Brain microvascular endothelial cell (primary cell): ENCODE measurements around the gene CDC73.

Source experiments
- DNase-seq: peaks from one replicate; pipeline ENCODE4 v3.0.0-alpha.2; 2020
- H3K27ac ChIP-seq: fragments of 250-450 bp; sonication (Bioruptor Pico); 2 replicates; pipeline ENCODE4 v1.5.1; 2020; ENCODE audit warnings: mild to moderate bottlenecking, moderate library complexity
- H3K27me3 ChIP-seq: fragments of 250-450 bp; sonication (Bioruptor Pico); replicated peaks from 2 replicates; pipeline ENCODE4 v1.5.1; 2020; ENCODE audit warnings: mild to moderate bottlenecking
- H3K36me3 ChIP-seq: fragments of 250-450 bp; sonication (Bioruptor Pico); replicated peaks from 2 replicates; pipeline ENCODE4 v1.5.1; 2020; ENCODE audit warnings: mild to moderate bottlenecking
- H3K4me3 ChIP-seq: 2 replicates; pipeline ENCODE4 v1.5.1; 2011; ENCODE audit warnings: low read depth, mild to moderate bottlenecking, control low read depth, low read length, moderate library complexity
- CTCF ChIP-seq: IDR thresholded peaks from 2 replicates; pipeline ENCODE4 v1.5.1; 2011; ENCODE audit warnings: low read depth, mild to moderate bottlenecking, moderate library complexity, low read length, control low read depth, inconsistent platforms; ENCODE audit errors: missing control alignments
- in situ Hi-C: cut with HindIII; loops from 2 replicates; pipeline ENCODE4 v1.10.0; 2017; ENCODE audit warnings: low sequenced_read_pairs, low pct_ligation_motif_present

CDC73 gene

DNA sequence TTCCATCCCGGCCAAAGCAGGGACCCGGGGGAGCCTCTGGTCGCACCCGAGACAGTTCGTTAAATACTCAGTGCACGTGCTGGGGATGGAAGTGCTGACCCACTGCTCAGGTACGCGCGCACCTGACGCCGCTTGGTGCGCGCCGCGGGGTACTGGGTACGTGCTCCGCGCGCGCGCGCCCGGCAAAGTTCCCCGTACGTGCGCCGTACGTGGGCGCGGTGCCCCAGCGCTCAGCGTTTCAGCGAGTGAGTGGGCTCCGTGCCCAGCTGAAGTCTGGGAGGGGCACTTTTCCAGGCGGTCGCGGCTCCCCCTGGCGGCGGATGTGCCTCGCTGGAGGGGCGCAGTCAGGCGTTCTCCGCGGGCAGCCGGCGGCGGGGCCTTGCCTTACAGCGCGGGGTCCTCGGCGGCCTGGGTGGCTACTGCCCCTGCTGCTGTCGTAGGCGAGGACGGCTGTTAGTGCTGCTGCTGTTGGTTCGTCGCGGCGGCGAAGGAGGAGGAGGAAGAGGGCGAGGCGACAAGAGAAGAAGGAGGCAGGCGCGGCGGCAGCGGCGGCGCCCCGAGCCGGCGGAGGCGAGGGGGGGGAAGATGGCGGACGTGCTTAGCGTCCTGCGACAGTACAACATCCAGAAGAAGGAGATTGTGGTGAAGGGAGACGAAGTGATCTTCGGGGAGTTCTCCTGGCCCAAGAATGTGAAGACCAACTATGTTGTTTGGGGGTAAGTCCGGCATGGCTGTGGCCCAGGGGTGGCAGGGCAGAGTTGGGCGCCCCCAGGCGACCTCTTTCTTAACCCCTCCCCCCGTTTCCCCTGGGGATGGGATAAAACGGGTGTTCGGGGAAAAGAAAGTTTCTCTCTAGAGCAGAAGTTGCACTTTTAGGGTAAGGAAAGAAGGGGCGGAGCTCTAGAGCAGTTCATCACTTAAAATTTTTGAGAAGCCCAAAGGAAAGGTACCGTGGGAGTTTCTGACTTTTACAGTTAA is at the start of gene CDC73:
Gene CDC73, plus strand, starts transcription at position 416 of the 978 bp plus-strand sequence. Its CDS starts 170 bp downstream, at position 586.
- peak; percentile 95 for DNase-seq
- Histone ChIP-seq H3K4me3 (peak within 1 kb of the TSS; percentile 97), H3K27ac (peak within 1 kb of the TSS; percentile 84), H3K27me3 (no peaks in the 10 kb centered on the region), H3K36me3 (no peaks in the 10 kb centered on the region)
- peak; percentile 78 for TF ChIP-seq CTCF
- in situ Hi-C loops = no loop called here

DNA sequence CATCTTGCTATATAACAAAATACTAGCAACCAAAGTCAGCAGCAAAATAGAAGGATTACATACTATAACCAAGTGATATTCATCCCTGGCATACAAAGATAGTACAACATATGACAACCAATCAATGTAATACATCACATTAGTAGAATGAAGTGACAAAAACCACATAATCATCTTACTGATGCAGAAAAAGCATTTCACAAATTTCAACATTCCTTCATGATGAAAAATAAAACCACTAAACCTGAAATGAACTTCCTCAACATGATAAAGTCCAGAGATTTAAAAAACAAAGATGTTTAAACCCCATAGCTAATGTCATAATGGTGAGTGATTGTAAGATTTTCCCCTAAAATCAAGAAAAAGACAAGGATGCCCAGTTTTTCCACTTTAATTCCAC is 43.8 kb upstream of the CDC73 start:
- TF ChIP-seq CTCF = no peak
- H3K36me3 ChIP-seq = peaks cover 32% of the 10 kb centered on the region
- in situ Hi-C loops = no loop called here
- DNase-seq = no peak
- no peaks in the 10 kb centered on the region for H3K27me3 ChIP-seq
- H3K27ac ChIP-seq = peak overlapping the region; percentile 58
- H3K4me3 ChIP-seq = no peak overlapping the region

DNA sequence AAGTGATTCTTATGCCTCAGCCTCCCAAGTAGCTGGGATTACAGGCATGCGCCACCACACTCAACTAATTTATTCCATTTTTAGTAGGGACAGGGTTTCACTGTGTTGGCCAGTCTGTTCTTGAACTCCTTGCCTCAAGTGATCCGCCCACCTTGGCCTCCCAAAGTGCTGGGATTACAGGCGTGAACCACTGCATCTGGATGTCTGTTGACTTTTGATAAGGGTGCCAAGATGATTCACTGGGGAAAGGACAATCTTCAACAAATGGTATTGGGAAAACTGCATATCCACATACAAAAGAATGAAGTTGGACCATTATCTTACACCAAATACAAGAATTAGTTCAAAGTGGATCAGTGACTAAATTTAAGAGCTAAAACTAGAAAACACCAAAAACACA is 42.6 kb upstream of the CDC73 start:
- DNase-seq = peak; percentile 37
- TF ChIP-seq CTCF = no peak
- no peaks in the 10 kb centered on the region for H3K27me3 ChIP-seq
- no peak overlapping the region for H3K27ac ChIP-seq
- peaks cover 43% of the 10 kb centered on the region for H3K36me3 ChIP-seq
- H3K4me3 ChIP-seq = no peak overlapping the region
- in situ Hi-C loops = no loop called here

DNA sequence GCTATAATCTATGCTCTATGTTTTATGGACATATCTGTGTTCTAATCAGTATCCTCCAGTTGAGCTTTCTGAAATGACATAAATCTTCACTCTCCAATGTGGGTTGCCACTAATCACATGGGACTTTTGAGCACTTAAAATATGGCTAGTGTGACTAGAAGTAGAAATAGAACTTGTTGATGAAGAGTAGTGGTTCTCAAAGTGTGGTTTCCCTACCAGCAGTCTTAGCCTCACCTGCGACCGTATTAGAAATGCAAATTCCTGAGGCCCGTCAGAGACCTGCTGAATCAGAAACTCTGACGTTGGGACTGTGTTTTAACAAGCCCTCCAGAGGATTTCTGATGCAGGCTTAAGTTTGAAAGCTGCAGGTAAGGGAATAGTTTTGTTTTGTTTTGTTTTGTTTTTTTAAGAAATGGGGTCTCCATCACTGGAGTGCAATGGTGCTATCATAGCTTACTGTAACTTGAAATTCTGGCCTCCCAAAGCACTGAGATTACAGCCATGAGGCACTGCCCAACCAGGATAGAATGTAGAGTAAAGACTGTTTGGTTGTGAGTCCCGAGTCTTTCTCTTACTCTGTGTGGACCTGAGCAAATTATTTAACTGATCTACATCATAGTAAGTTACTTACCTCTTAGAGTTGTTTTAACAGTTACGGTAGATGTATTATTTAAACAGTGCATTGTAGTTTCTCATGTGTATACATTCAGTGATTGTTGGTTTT is 38.3 kb upstream of the CDC73 start:
- in situ Hi-C loops = no loop called here
- no peaks in the 10 kb centered on the region for H3K27me3 ChIP-seq
- peaks cover 34% of the 10 kb centered on the region for H3K36me3 ChIP-seq
- DNase-seq = no peak
- H3K4me3 ChIP-seq = no peak overlapping the region
- no peak overlapping the region for H3K27ac ChIP-seq
- no peak for TF ChIP-seq CTCF

- H3K36me3 ChIP-seq = peaks cover 23% of the 10 kb centered on the region
- no peak overlapping the region for H3K27ac ChIP-seq
- DNase-seq = no peak
- H3K27me3 ChIP-seq = no peaks in the 10 kb centered on the region
- in situ Hi-C loops = no loop called here
- no peak overlapping the region for H3K4me3 ChIP-seq
- no peak for TF ChIP-seq CTCF
These were observed 36.6 kb upstream of the CDC73 start for GRCh38 chr1:193085263-193085662.
